Breast epithelium (tissue), 3 donors: ENCODE results near the gene PIK3CG.

Experiments used
- CTCF ChIP-seq, 3 donors: fragments of 450-650 bp; IDR thresholded peaks; one replicate each; pipeline ENCODE4 v1.5.1; 2016 to 2017; ENCODE audit warnings: antibody characterized with exemption in 3 of 3, mild to moderate bottlenecking in 3 of 3, moderate library complexity in 3 of 3
- POLR2A ChIP-seq: fragments of 450-650 bp; IDR thresholded peaks from one replicate; pipeline ENCODE4 v1.6.1; 2016; ENCODE audit warnings: antibody characterized with exemption, mild to moderate bottlenecking, moderate library complexity
- POLR2AphosphoS5 ChIP-seq, 3 donors: sonication (generic); formaldehyde crosslinking; IDR thresholded peaks; one replicate each; pipeline ENCODE4 v1.6.1; 2017; ENCODE audit warnings: antibody characterized with exemption in 3 of 3

GRCh38 chr7:106818736-106819135 is 46.3 kb upstream of the PIK3CG start:
- TF ChIP-seq CTCF (IDR thresholded peaks at IDR 0.05) (no peak), POLR2A (no peak), POLR2AphosphoS5 (IDR thresholded peaks at IDR 0.05) (no peak)
